HepG2 (cell line): Measurements from ENCODE around the gene FARSB. TPM values are rescaled to one million over a fixed set of nuclear protein-coding genes. Genes with fewer than 3 reads are reported as not detected.

Experiments
- ATAC-seq: fragments of 200-7000 bp; cut with Tn5 transposase; 3 replicates; pipeline ENCODE4 v1.9.1; 2020; ENCODE audit warnings: mild to moderate bottlenecking, moderate library complexity
- BruUV-seq: library from RNA; stranded (reverse); fragments of 400-500 nt; replicated peaks from 2 replicates; lab custom pipeline; 2021; lab: Mats Ljungman, UMichigan
- CTCF ChIA-PET: fragments of 300-600 bp; formaldehyde crosslinking; extraction: SDS; loops from one replicate; lab custom pipeline; 2021; ENCODE audit warnings: low total read pairs, inconsistent platforms, low intra/inter-chr PET ratio; lab: Yijun Ruan, JAX
- POLR2A ChIA-PET: fragments of 350-600 bp; sonication (Branson Sonifier 250); formaldehyde crosslinking; loops from one replicate; lab custom pipeline; 2020; ENCODE audit warnings: antibody characterized with exemption, inconsistent platforms; lab: Yijun Ruan, JAX
- DNase-seq: peaks from one replicate; pipeline ENCODE4 v3.0.0-alpha.2; 2015; ENCODE audit warnings: low spot score
- FAIRE-seq: peaks from 3 replicates; lab custom pipeline; 2011; peaks lifted over from hg19 to GRCh38; lab: Jason Lieb, UNC
- H2AFZ ChIP-seq: one replicate; pipeline ENCODE4 v1.6.1; 2011; ENCODE audit warnings: low read length, inconsistent platforms
- H3K27ac ChIP-seq: fragments of 300-600 bp; 3 replicates; pipeline ENCODE4 v1.8.0; 2011; ENCODE audit warnings: mixed run types, mild to moderate bottlenecking, mixed read lengths, low read length, inconsistent platforms; ENCODE audit not compliant: insufficient read depth; ENCODE audit errors: extremely low read length
- H3K27me3 ChIP-seq, 2 experiments: fragments of 200-600 bp in 1 of 2; 2 replicates in 1 of 2; 3 replicates in 1 of 2; pipeline versions ENCODE4 v1.6.0 to v1.8.0; 2011; ENCODE audit warnings: low read length in 2 of 2, mild to moderate bottlenecking in 2 of 2, moderate library complexity in 2 of 2, inconsistent platforms in 1 of 2; ENCODE audit not compliant: insufficient read depth in 2 of 2, control insufficient read depth in 1 of 2
- H3K36me3 ChIP-seq, 2 experiments: fragments of 200-600 bp in 1 of 2; replicated peaks in 1 of 2; 2 replicates in 1 of 2; 3 replicates in 1 of 2; pipeline versions ENCODE4 v1.5.1 to v1.8.0; 2011; ENCODE audit warnings: low read length in 2 of 2, inconsistent platforms in 1 of 2; ENCODE audit not compliant: insufficient read depth in 2 of 2, control insufficient read depth in 1 of 2
- H3K4me1 ChIP-seq: 2 replicates; pipeline ENCODE4 v1.5.1; 2012; ENCODE audit warnings: low read length, inconsistent platforms; ENCODE audit not compliant: insufficient read depth
- H3K4me2 ChIP-seq: 2 replicates; pipeline ENCODE4 v1.6.0; 2011; ENCODE audit warnings: low read depth, low read length, inconsistent platforms
- H3K4me3 ChIP-seq, 3 experiments: fragments of 200-600 bp in 1 of 3; sonication (generic), shearing (Covaris generic) in 1 of 3; replicated peaks in 1 of 3; 2 replicates each; pipeline ENCODE4 v1.5.1; 2011 to 2016; ENCODE audit warnings: low read length in 3 of 3, inconsistent platforms in 2 of 3, low read depth in 2 of 3, mild to moderate bottlenecking in 2 of 3, control low read depth in 1 of 3, mixed read lengths in 1 of 3; ENCODE audit not compliant: insufficient read depth in 1 of 3
- H3K79me2 ChIP-seq: one replicate; pipeline ENCODE4 v1.6.1; 2011; ENCODE audit warnings: low read length, inconsistent platforms; ENCODE audit not compliant: insufficient read depth
- H3K9ac ChIP-seq: 2 replicates; pipeline ENCODE4 v1.6.0; 2011; ENCODE audit warnings: mild to moderate bottlenecking, low read depth, low read length, inconsistent platforms; ENCODE audit not compliant: insufficient read depth
- H3K9me3 ChIP-seq: 2 replicates; pipeline ENCODE4 v1.5.1; 2012; ENCODE audit warnings: mild to moderate bottlenecking, low read length
- H4K20me1 ChIP-seq: 2 replicates; pipeline ENCODE4 v1.6.0; 2011; ENCODE audit warnings: inconsistent platforms, mild to moderate bottlenecking, low read length, moderate library complexity; ENCODE audit not compliant: insufficient read depth
- CHD4 ChIP-seq: fragments of 200-600 bp; sonication (generic); IDR thresholded peaks from 2 replicates; pipeline ENCODE4 v1.7.0; 2017; ENCODE audit warnings: mild to moderate bottlenecking, low read length, borderline replicate concordance
- FOXO1 ChIP-seq: sonication (generic); formaldehyde crosslinking; IDR thresholded peaks from 2 replicates; pipeline ENCODE4 v1.4.0; 2020; ENCODE audit warnings: missing genetic modification reagents
- HMGA1 ChIP-seq: sonication (generic); formaldehyde crosslinking; conservative IDR thresholded peaks from 2 replicates; pipeline ENCODE4 v1.4.0; 2020; ENCODE audit warnings: missing genetic modification reagents
- HNRNPH1 ChIP-seq: fragments of 200-400 bp; formaldehyde crosslinking; optimal IDR thresholded peaks from 2 replicates; pipeline ENCODE3; 2017; ENCODE audit warnings: mild to moderate bottlenecking, low read depth, low read length
- ISL2 ChIP-seq: sonication (generic); formaldehyde crosslinking; IDR thresholded peaks from 2 replicates; pipeline ENCODE4 v1.5.0; 2020; ENCODE audit warnings: missing genetic modification reagents
- KDM5A ChIP-seq: fragments of 200-600 bp; sonication (generic); IDR thresholded peaks from 2 replicates; pipeline ENCODE4 v1.7.0; 2018; ENCODE audit warnings: antibody characterized with exemption, mild to moderate bottlenecking, low read length, borderline replicate concordance
- NFE2L2 ChIP-seq: fragments of 150-350 bp; IDR thresholded peaks from 2 replicates; pipeline ENCODE4 v1.6.1; 2014; ENCODE audit warnings: low read length
- PPARG ChIP-seq: conservative IDR thresholded peaks from 2 replicates; pipeline ENCODE4 v1.6.1; 2016; ENCODE audit warnings: missing biosample characterization, missing genetic modification reagents
- RFX5 ChIP-seq: IDR thresholded peaks from 2 replicates; pipeline ENCODE4 v1.6.1; 2011; ENCODE audit warnings: low read depth, low read length, improper control_type of control experiment
- RFXANK ChIP-seq: IDR thresholded peaks from 2 replicates; pipeline ENCODE4 v1.6.1; 2016
- TARDBP ChIP-seq: sonication (generic); formaldehyde crosslinking; IDR thresholded peaks from 2 replicates; pipeline ENCODE4 v1.8.0; 2022; ENCODE audit warnings: mild to moderate bottlenecking, missing genetic modification reagents
- TP53 ChIP-seq: sonication (generic); formaldehyde crosslinking; conservative IDR thresholded peaks from 2 replicates; pipeline ENCODE4 v1.4.0; 2020; ENCODE audit warnings: missing genetic modification reagents
- ZBTB7B ChIP-seq: sonication (generic); formaldehyde crosslinking; IDR thresholded peaks from 2 replicates; pipeline ENCODE4 v1.4.0; 2020; ENCODE audit warnings: missing genetic modification reagents
- ZNF136 ChIP-seq: sonication (generic); formaldehyde crosslinking; IDR thresholded peaks from 2 replicates; pipeline ENCODE4 v1.8.1; 2022; ENCODE audit warnings: low read depth, mild to moderate bottlenecking, moderate library complexity, missing genetic modification reagents
- ZNF331 ChIP-seq: sonication (generic); formaldehyde crosslinking; IDR thresholded peaks from 2 replicates; pipeline ENCODE4 v1.4.0; 2020; ENCODE audit warnings: missing genetic modification reagents
- ZNF670 ChIP-seq: sonication (generic); formaldehyde crosslinking; IDR thresholded peaks from 2 replicates; pipeline ENCODE4 v1.8.0; 2022; ENCODE audit warnings: mild to moderate bottlenecking, missing genetic modification reagents, borderline replicate concordance
- ZNF672 ChIP-seq: sonication (generic); formaldehyde crosslinking; IDR thresholded peaks from 2 replicates; pipeline ENCODE4 v1.8.1; 2022; ENCODE audit warnings: missing genetic modification reagents
- WGBS: methylation state at CpG from one replicate; pipeline ENCODE4 v1.1.6; 2017; ENCODE audit warnings: low lambda C conversion rate; 5-methylcytosine and 5-hydroxymethylcytosine counted together
- in situ Hi-C: cut with HindIII; loops from 2 replicates; pipeline ENCODE4 v1.10.0; 2017; ENCODE audit warnings: low pct_unique_long_range_greater_than_20kb; ENCODE audit not compliant: extremely low pct_ligation_motif_present
- intact Hi-C: fragments of 100-400 bp; cut with micrococcal nuclease; formaldehyde crosslinking; loops from one replicate; pipeline ENCODE4 v1.10.0; 2022; ENCODE audit not compliant: unreplicated experiment
- polyA plus RNA-seq, 8 experiments: library from polyadenylated mRNA; depleted of rRNA in 3 of 8; stranded (reverse) in 7 of 8; unstranded in 1 of 8; fragments of >200 nt; fragmentation: Illumina TruSeq in 4 of 8; extraction: Trizol in 4 of 8; gene quantifications; 2 replicates each; pipeline versions ENCODE4 v1.2.1 to v1.2.3, GENCODE V29; 2011 to 2016; ENCODE audit warnings: low read depth in 4 of 8, missing spikeins in 1 of 8, mixed read lengths in 1 of 8; ENCODE audit not compliant: insufficient read depth in 1 of 8
- total RNA-seq, 5 experiments: library from RNA; depleted of rRNA; stranded (reverse); fragments of >200 nt; fragmentation: Illumina TruSeq; extraction: Trizol; gene quantifications; 2 replicates each; pipeline ENCODE4 v1.2.3, GENCODE V29; 2016; ENCODE audit warnings: low read depth in 1 of 5
- TF ChIP-seq, protein P1 (sequence below): sonication (generic); formaldehyde crosslinking; IDR thresholded peaks from 2 replicates; pipeline ENCODE4 v1.4.0; 2020; ENCODE audit warnings: mild to moderate bottlenecking, missing genetic modification reagents
- TF ChIP-seq, protein P2 (sequence below): sonication (generic); formaldehyde crosslinking; IDR thresholded peaks from 2 replicates; pipeline ENCODE4 v1.5.1; 2020; ENCODE audit warnings: missing genetic modification reagents, mild to moderate bottlenecking, borderline replicate concordance

FARSB gene
- total and polyA plus RNA-seq, 2 of the 13 experiments (the other 11 are each of a cell fraction or from before 2014, with no cell fraction given): 23.3 to 45.9 TPM

DNA sequence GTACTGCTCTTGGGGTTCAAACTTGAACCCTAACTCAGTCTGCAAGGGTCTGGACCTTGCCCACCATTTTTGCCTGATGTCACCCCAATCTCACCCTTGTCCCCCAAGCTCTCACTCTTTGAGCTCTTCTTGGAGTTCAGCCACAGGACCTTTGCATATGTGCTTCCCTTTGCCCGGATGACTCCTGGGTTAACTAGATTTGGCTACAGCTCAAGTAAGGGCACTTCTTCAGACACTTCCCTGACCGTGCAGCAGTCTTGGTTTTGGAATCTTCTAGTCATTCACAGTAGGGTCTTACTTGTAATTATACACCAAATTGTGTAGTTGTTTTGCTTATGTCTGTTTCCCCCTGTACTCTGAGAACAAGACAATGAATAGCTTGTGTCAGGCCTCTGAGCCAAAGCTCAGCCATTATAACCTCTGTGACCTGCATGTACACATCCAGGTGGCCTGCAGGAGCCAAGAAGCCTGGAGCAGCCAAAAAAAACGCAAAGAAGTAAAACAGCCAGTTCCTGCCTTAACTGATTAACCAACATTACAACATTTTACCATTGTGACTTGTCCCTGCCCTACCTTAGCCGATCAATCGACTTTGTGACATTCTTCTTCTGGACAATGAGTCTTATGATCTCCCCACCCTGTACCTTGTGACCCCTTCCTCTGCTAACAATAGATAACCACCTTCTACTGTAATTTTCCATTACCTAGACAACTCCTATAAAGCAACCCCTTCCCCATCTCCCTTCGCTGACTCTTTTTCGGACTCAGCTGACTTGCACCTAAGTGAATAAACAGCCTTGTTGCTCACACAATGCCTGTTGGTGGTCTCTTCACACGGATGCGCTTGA lies 14.5 kb upstream of the FARSB start:
- CTCF ChIA-PET: no interaction called here
- Histone ChIP-seq H3K36me3 (no peaks in the 10 kb centered on the region), H3K27me3 (no peaks in the 10 kb centered on the region; a peak in 1 of 5 replicates), H3K27ac (peak overlapping the region; percentile 75), H3K9me3 (no peaks in the 10 kb centered on the region), H3K4me3 (peak overlapping the region; percentile 64 to 83 (median 79)), H3K79me2 (peaks cover 4% of the 10 kb centered on the region), H4K20me1 (no peaks in the 10 kb centered on the region), H3K9ac (peak overlapping the region; percentile 75), H3K4me1 (peaks cover 58% of the 10 kb centered on the region), H2AFZ (peak overlapping the region; percentile 35), H3K4me2 (peak overlapping the region; percentile 92)
- 8% methylated on average over 9 of the region's 9 CpGs for WGBS
- intact Hi-C loops (loop anchor here (1.0 kb wide), 2 partner anchors 14 to 126 kb away; partner anchors contain the start of gene FARSB), in situ Hi-C loops (no loop called here)
- DNase-seq (peak; percentile 90), FAIRE-seq (peak; percentile 52), ATAC-seq (peak; percentile 14)
- POLR2A ChIA-PET: interaction anchor here (0.9 to 2.4 kb wide), 3 partner anchors 13 to 39 kb away, joined by 3 to 14 read pairs (median 5); partner anchors contain the start of gene FARSB
- no TSS peak for BruUV-seq
- TF ChIP-seq HMGA1 (no peak), CHD4 (peak; percentile 68; the same call in 1 of the 2 replicates), ISL2 (CRISPR knock-in tag) (peak; percentile 76), FOXO1 (CRISPR knock-in tag) (0 out of 2 replicates have a peak, but pooled peaks have one; percentile 38), TARDBP (CRISPR knock-in tag) (no peak), RFXANK (CRISPR knock-in tag) (0 out of 2 replicates have a peak, but pooled peaks have one; percentile 36), KDM5A (no peak), PPARG (CRISPR knock-in tag) (peak; percentile 59), ZNF670 (no peak), HNRNPH1 (no peak), NFE2L2 (no peak), ZBTB7B (CRISPR knock-in tag) (no peak), RFX5 (no peak), ZNF672 (CRISPR knock-in tag) (no peak), ZNF331 (CRISPR knock-in tag) (peak; percentile 69), ZNF136 (CRISPR knock-in tag) (peak; percentile 45; the same call in 1 of the 2 replicates), TP53 (0 out of 2 replicates have a peak, but pooled peaks have one; percentile 56)
- TF ChIP-seq, protein P1, sequence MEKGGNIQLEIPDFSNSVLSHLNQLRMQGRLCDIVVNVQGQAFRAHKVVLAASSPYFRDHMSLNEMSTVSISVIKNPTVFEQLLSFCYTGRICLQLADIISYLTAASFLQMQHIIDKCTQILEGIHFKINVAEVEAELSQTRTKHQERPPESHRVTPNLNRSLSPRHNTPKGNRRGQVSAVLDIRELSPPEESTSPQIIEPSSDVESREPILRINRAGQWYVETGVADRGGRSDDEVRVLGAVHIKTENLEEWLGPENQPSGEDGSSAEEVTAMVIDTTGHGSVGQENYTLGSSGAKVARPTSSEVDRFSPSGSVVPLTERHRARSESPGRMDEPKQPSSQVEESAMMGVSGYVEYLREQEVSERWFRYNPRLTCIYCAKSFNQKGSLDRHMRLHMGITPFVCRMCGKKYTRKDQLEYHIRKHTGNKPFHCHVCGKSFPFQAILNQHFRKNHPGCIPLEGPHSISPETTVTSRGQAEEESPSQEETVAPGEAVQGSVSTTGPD: peak; percentile 43; the same call in 1 of the 2 replicates
- TF ChIP-seq, protein P2, sequence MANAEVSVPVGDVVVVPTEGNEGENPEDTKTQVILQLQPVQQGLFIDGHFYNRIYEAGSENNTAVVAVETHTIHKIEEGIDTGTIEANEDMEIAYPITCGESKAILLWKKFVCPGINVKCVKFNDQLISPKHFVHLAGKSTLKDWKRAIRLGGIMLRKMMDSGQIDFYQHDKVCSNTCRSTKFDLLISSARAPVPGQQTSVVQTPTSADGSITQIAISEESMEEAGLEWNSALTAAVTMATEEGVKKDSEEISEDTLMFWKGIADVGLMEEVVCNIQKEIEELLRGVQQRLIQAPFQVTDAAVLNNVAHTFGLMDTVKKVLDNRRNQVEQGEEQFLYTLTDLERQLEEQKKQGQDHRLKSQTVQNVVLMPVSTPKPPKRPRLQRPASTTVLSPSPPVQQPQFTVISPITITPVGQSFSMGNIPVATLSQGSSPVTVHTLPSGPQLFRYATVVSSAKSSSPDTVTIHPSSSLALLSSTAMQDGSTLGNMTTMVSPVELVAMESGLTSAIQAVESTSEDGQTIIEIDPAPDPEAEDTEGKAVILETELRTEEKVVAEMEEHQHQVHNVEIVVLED (CRISPR knock-in tag): 0 out of 2 replicates have a peak, but pooled peaks have one; percentile 34
